Endothelial cell of umbilical vein (primary cell): ENCODE results near the gene CARS1. TPM values are rescaled to one million over a fixed set of nuclear protein-coding genes. Genes with fewer than 3 reads are reported as not detected.

Experiments used
- BruUV-seq: library from RNA; stranded (reverse); fragments of 400-500 nt; replicated peaks from 2 replicates; lab custom pipeline; 2021; lab: Mats Ljungman, UMichigan
- CTCF ChIA-PET: fragments of 300-600, 350-600 bp; sonication (Branson Sonifier 250); formaldehyde crosslinking; loops from one replicate; lab custom pipeline; 2021; ENCODE audit warnings: antibody characterized with exemption, inconsistent platforms; lab: Charles Lee
- POLR2A ChIA-PET: fragments of 300-600, 350-600 bp; sonication (Branson Sonifier 250); formaldehyde crosslinking; loops from one replicate; lab custom pipeline; 2021; ENCODE audit warnings: antibody characterized with exemption, inconsistent platforms; lab: Charles Lee
- DNase-seq: peaks from one replicate; pipeline ENCODE4 v3.0.0-alpha.2; 2011; ENCODE audit warnings: low read depth, low spot score
- FAIRE-seq: peaks from 2 replicates; lab custom pipeline; 2011; peaks lifted over from hg19 to GRCh38; lab: Jason Lieb, UNC
- H2AFZ ChIP-seq: 2 replicates; pipeline ENCODE4 v1.6.0; 2012; ENCODE audit warnings: low read depth, low read length, control low read depth, inconsistent platforms
- H3K27ac ChIP-seq: 2 replicates; pipeline ENCODE4 v1.5.1; 2011; ENCODE audit warnings: low read depth, mild to moderate bottlenecking, control low read depth, low read length, moderate library complexity; ENCODE audit not compliant: insufficient read depth
- H3K27me3 ChIP-seq, 2 experiments: 2 replicates each; pipeline versions ENCODE4 v1.6.0 to v1.6.1; 2011; ENCODE audit warnings: low read length in 2 of 2, mixed read lengths in 1 of 2; ENCODE audit not compliant: control insufficient read depth in 2 of 2, insufficient read depth in 2 of 2
- H3K36me3 ChIP-seq, 2 experiments: 2 replicates in 1 of 2; 3 replicates in 1 of 2; pipeline ENCODE4 v1.5.1; 2011; ENCODE audit warnings: low read length in 2 of 2, mild to moderate bottlenecking in 1 of 2, moderate library complexity in 1 of 2; ENCODE audit not compliant: control insufficient read depth in 2 of 2, insufficient read depth in 2 of 2; ENCODE audit errors: extremely low read depth in 1 of 2
- H3K4me1 ChIP-seq: 3 replicates; pipeline ENCODE4 v1.5.1; 2011; ENCODE audit warnings: mild to moderate bottlenecking, low read length; ENCODE audit not compliant: control insufficient read depth, insufficient read depth; ENCODE audit errors: extremely low read depth
- H3K4me2 ChIP-seq: 2 replicates; pipeline ENCODE4 v1.6.1; 2011; ENCODE audit warnings: low read length, control low read depth, mixed read lengths; ENCODE audit not compliant: insufficient read depth
- H3K4me3 ChIP-seq, 3 experiments: fragments of 200-600 bp in 1 of 3; sonication (generic), shearing (Covaris generic) in 1 of 3; replicated peaks in 1 of 3; 2 replicates each; pipeline ENCODE4 v1.5.1; 2011 to 2016; ENCODE audit warnings: control low read depth in 3 of 3, low read length in 3 of 3, mild to moderate bottlenecking in 2 of 3, inconsistent platforms in 1 of 3, low read depth in 1 of 3, moderate library complexity in 1 of 3; ENCODE audit not compliant: insufficient read depth in 1 of 3
- H3K79me2 ChIP-seq: 2 replicates; pipeline ENCODE4 v1.6.0; 2012; ENCODE audit warnings: low read length, inconsistent platforms; ENCODE audit not compliant: control insufficient read depth, insufficient read depth
- H3K9ac ChIP-seq: replicated peaks from 2 replicates; pipeline ENCODE3; 2011; ENCODE audit warnings: low read length, control low read depth; ENCODE audit not compliant: insufficient read depth; ENCODE audit errors: extremely low read depth
- H3K9me1 ChIP-seq: replicated peaks from 3 replicates; pipeline ENCODE4 v1.6.0; 2011; ENCODE audit warnings: mild to moderate bottlenecking, low read length; ENCODE audit not compliant: control insufficient read depth, insufficient read depth; ENCODE audit errors: extremely low read depth
- H3K9me3 ChIP-seq: replicated peaks from 2 replicates; pipeline ENCODE4 v1.5.1; 2012; ENCODE audit warnings: low read length, inconsistent platforms; ENCODE audit not compliant: control insufficient read depth, insufficient read depth
- H4K20me1 ChIP-seq: replicated peaks from 2 replicates; pipeline ENCODE3; 2011; ENCODE audit warnings: mild to moderate bottlenecking, low read length; ENCODE audit not compliant: control insufficient read depth, insufficient read depth; ENCODE audit errors: extremely low read depth
- CTCF ChIP-seq, 2 donors: IDR thresholded peaks; 1 replicate in 1 of 2; 2 replicates in 1 of 2; pipeline ENCODE4 v1.5.1; 2011; ENCODE audit warnings: low read length in 2 of 2, mild to moderate bottlenecking in 2 of 2, moderate library complexity in 2 of 2, control low read depth in 1 of 2, inconsistent platforms in 1 of 2, low read depth in 1 of 2; ENCODE audit not compliant: insufficient read depth in 1 of 2; ENCODE audit errors: extremely low read depth in 1 of 2
- EZH2 ChIP-seq: IDR thresholded peaks from 2 replicates; pipeline ENCODE4 v1.6.1; 2012; ENCODE audit warnings: borderline replicate concordance, low read depth, mild to moderate bottlenecking, moderate library complexity, low read length, inconsistent platforms; ENCODE audit not compliant: severe bottlenecking
- FOS ChIP-seq: IDR thresholded peaks from 2 replicates; pipeline ENCODE4 v1.6.1; 2011; ENCODE audit warnings: mild to moderate bottlenecking, low read length, moderate library complexity, borderline replicate concordance; ENCODE audit not compliant: insufficient read depth
- GATA2 ChIP-seq: IDR thresholded peaks from 2 replicates; pipeline ENCODE4 v1.7.0; 2011; ENCODE audit warnings: low read depth, mild to moderate bottlenecking, moderate library complexity, mixed read lengths, low read length; ENCODE audit not compliant: insufficient read length, insufficient read depth
- JUN ChIP-seq: IDR thresholded peaks from 2 replicates; pipeline ENCODE4 v1.6.1; 2011; ENCODE audit warnings: borderline replicate concordance, low read depth; ENCODE audit not compliant: insufficient read length, insufficient read depth
- MAX ChIP-seq: IDR thresholded peaks from 2 replicates; pipeline ENCODE4 v1.6.1; 2011; ENCODE audit not compliant: insufficient read depth, insufficient read length
- MYC ChIP-seq: IDR thresholded peaks from one replicate; pipeline ENCODE4 v1.6.1; 2011; ENCODE audit warnings: mild to moderate bottlenecking, low read depth, low read length
- POLR2A ChIP-seq: IDR thresholded peaks from 2 replicates; pipeline ENCODE4 v1.6.1; 2012; ENCODE audit warnings: low read depth, mild to moderate bottlenecking, control low read depth, low read length
- POLR2AphosphoS5 ChIP-seq: IDR thresholded peaks from 2 replicates; pipeline ENCODE4 v1.6.1; 2012; ENCODE audit warnings: low read depth, mild to moderate bottlenecking, control low read depth, low read length, moderate library complexity; ENCODE audit not compliant: insufficient read depth
- dilution Hi-C: fragments of 300-500 bp; cut with MboI; formaldehyde crosslinking; loops from one replicate; pipeline ENCODE4 v1.15.0; 2019; ENCODE audit warnings: low sequenced_read_pairs; ENCODE audit not compliant: extremely low pct_ligation_motif_present
- intact Hi-C: fragments of 100-400 bp; cut with micrococcal nuclease; formaldehyde crosslinking; loops from one replicate; pipeline ENCODE4 v1.10.0; 2022
- polyA plus RNA-seq, 4 experiments: library from polyadenylated mRNA; depleted of rRNA in 3 of 4; stranded (reverse) in 3 of 4; unstranded in 1 of 4; fragments of >200 nt; gene quantifications; 2 replicates each; pipeline versions ENCODE4 v1.2.1 to v1.2.3, GENCODE V29; 2011 to 2012; ENCODE audit warnings: missing spikeins in 1 of 4
- total RNA-seq: library from RNA; stranded (reverse); gene quantifications from 2 replicates; pipeline ENCODE4 v1.2.3, GENCODE V29; 2021

Gene CARS1
- total and polyA plus RNA-seq, 2 donors (not counting 3 experiments of a cell fraction or from before 2014, with no cell fraction given), result 43.5 to 66.2 TPM

DNA sequence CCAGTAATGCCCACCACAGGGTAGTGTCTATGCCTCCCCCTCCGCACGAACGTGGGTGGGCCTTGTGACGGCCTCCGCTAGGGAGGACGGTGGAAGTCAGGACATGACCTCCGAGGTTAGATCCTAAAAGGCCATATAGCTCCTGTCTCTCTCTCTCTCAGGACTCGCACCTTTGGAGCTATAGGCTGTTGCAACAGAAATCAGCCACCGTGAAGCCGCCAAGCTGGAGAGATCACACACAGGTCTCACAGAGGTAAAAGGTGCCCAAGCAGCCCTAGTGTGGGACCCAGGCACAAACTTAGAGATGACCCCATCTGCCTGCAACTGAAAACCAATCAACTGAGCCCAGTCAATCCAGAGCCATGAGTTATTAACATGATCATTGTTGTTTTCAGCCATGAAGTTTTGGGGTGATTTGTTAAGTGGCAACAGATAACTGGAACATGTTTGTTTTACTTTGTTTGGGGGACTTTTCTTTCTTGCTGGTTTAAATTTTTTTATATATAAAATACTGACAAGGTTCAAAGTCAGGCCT lies 57.7 kb downstream of the CARS1 start:
- POLR2A ChIA-PET, result no interaction called here

More for the DNA sequence above, 57.7 kb downstream of the CARS1 start:
- DNase-seq (no peak), FAIRE-seq (no peak)
- no peaks in the 10 kb centered on the region for H3K9me3 ChIP-seq
- no peak overlapping the region for H3K4me3 ChIP-seq
- TF ChIP-seq CTCF (IDR thresholded peaks at IDR 0.05; ENCODE audit: extremely low read depth in 1 of 2, insufficient read depth in 1 of 2, low read depth in 1 of 2, low read length in 2 of 2), result no peak
- no peak for TF ChIP-seq MAX
- TF ChIP-seq JUN, result no peak
- no peak for TF ChIP-seq POLR2AphosphoS5
- TF ChIP-seq GATA2, result no peak
- TF ChIP-seq EZH2, result no peak
- no peak for TF ChIP-seq POLR2A
- no peak for TF ChIP-seq FOS
- TF ChIP-seq MYC, result no peak
- H3K4me2 ChIP-seq, result no peak overlapping the region
- no peaks in the 10 kb centered on the region for H3K27me3 ChIP-seq
- no peak overlapping the region for H2AFZ ChIP-seq
- dilution Hi-C loops, result no loop called here
- no peaks in the 10 kb centered on the region for H4K20me1 ChIP-seq
- H3K36me3 ChIP-seq, result peaks cover 0 to 29% of the 10 kb centered on the region in 2 experiments
- H3K79me2 ChIP-seq, result no peaks in the 10 kb centered on the region
- H3K9me1 ChIP-seq, result no peaks in the 10 kb centered on the region
- CTCF ChIA-PET, result no interaction called here
- intact Hi-C loops, result loop anchor here (10.0 kb wide), 1 partner anchor 465 kb away; no protein-coding TSS in a partner anchor
- H3K4me1 ChIP-seq, result no peaks in the 10 kb centered on the region
- H3K9ac ChIP-seq, result no peak overlapping the region
- H3K27ac ChIP-seq, result no peak overlapping the region
- no TSS peak for BruUV-seq
